ENCODE data around the gene HAPSTR1. TPM values are rescaled to one million over a fixed set of nuclear protein-coding genes. Genes with fewer than 3 reads are reported as not detected.

The HAPSTR1 gene
- total RNA-seq, 1 donor from 2014 or later: 45.7 TPM

Other genes starting within 250 kb of the HAPSTR1 start
- 148 and 152 TPM in 2 replicates for gene CARHSP1, start 222.6 kb upstream of the HAPSTR1 start, total RNA-seq
- not detected in 2 replicates for gene LITAFD, start 209.3 kb upstream of the HAPSTR1 start, total RNA-seq
- 42.0 and 52.1 TPM in 2 replicates for gene USP7, start 127.7 kb upstream of the HAPSTR1 start, total RNA-seq

Measured in dermis microvascular lymphatic vessel endothelial cell (primary cell).